ENCODE data around the gene NPL.

DNA sequence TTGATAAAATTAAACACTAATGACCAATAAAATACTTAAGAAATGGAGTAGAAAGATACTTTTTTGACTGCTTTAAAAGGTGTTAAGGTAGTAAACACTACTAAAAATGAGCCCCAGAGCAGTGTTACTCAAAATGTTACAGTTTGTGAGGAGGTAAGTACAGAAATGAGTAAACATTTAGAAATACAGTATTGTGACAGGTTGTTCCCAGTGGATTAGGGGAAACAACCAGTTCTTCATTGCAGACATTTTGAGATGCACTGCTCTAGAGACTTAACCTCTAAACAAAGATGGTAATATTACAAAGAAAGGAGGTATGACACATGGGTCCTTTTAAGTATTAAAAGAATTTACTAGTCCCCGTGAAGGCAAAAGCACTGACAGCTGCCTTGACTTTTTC, 62.3 kb downstream of the NPL start:
- TF ChIP-seq, protein P1, sequence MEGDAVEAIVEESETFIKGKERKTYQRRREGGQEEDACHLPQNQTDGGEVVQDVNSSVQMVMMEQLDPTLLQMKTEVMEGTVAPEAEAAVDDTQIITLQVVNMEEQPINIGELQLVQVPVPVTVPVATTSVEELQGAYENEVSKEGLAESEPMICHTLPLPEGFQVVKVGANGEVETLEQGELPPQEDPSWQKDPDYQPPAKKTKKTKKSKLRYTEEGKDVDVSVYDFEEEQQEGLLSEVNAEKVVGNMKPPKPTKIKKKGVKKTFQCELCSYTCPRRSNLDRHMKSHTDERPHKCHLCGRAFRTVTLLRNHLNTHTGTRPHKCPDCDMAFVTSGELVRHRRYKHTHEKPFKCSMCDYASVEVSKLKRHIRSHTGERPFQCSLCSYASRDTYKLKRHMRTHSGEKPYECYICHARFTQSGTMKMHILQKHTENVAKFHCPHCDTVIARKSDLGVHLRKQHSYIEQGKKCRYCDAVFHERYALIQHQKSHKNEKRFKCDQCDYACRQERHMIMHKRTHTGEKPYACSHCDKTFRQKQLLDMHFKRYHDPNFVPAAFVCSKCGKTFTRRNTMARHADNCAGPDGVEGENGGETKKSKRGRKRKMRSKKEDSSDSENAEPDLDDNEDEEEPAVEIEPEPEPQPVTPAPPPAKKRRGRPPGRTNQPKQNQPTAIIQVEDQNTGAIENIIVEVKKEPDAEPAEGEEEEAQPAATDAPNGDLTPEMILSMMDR (IDR thresholded peaks at IDR 0.05; ENCODE audit: insufficient read depth, low read length), result no peak
- no peak for TF ChIP-seq REST (IDR thresholded peaks at IDR 0.05; ENCODE audit: insufficient replicate concordance, low read depth)
- TF ChIP-seq POLR2AphosphoS5 (IDR thresholded peaks at IDR 0.05; ENCODE audit: low read depth), result no peak
- no peak for TF ChIP-seq SPI1 (IDR thresholded peaks at IDR 0.05; ENCODE audit: borderline replicate concordance, low read depth)

Data from HL-60 (cell line).